Hepatocyte (in vitro differentiated cells): Measurements from ENCODE around the gene RASSF6. TPM values are rescaled to one million over a fixed set of nuclear protein-coding genes. Genes with fewer than 3 reads are reported as not detected.
A peak's percentile ranks its signal among the peaks of the same experiment; 100 is the strongest.

Source experiments
- DNase-seq: peaks from one replicate; pipeline ENCODE4 v3.0.0-alpha.2; 2016; ENCODE audit warnings: low spot score
- H2AFZ ChIP-seq: fragments of 200-600 bp; sonication (generic); 2 replicates; pipeline ENCODE4 v1.6.0; 2016; ENCODE audit warnings: antibody characterized with exemption, mild to moderate bottlenecking
- H3K27ac ChIP-seq: fragments of 200-600 bp; sonication (generic); 2 replicates; pipeline ENCODE4 v1.5.1; 2016; ENCODE audit warnings: mild to moderate bottlenecking
- H3K27me3 ChIP-seq: fragments of 200-600 bp; sonication (generic); 2 replicates; pipeline ENCODE4 v1.6.1; 2016
- H3K36me3 ChIP-seq: fragments of 200-600 bp; sonication (generic); replicated peaks from 2 replicates; pipeline ENCODE4 v1.5.1; 2016; ENCODE audit warnings: low read depth; ENCODE audit not compliant: insufficient read depth
- H3K4me1 ChIP-seq: fragments of 200-600 bp; sonication (generic); 2 replicates; pipeline ENCODE4 v1.5.1; 2016; ENCODE audit warnings: mild to moderate bottlenecking, moderate library complexity; ENCODE audit not compliant: insufficient read depth
- H3K4me2 ChIP-seq: fragments of 200-600 bp; sonication (generic); 2 replicates; pipeline ENCODE4 v1.6.0; 2016
- H3K4me3 ChIP-seq: fragments of 200-600 bp; sonication (generic); 2 replicates; pipeline ENCODE4 v1.5.1; 2016; ENCODE audit warnings: mild to moderate bottlenecking
- H3K79me2 ChIP-seq: fragments of 200-600 bp; sonication (generic); 2 replicates; pipeline ENCODE4 v1.6.0; 2017; ENCODE audit warnings: mild to moderate bottlenecking
- H3K9me2 ChIP-seq: fragments of 200-600 bp; sonication (generic); replicated peaks from 2 replicates; pipeline ENCODE4 v1.6.0; 2017; ENCODE audit warnings: mild to moderate bottlenecking; ENCODE audit not compliant: insufficient read depth
- H3K9me3 ChIP-seq: fragments of 200-600 bp; sonication (generic); 2 replicates; pipeline ENCODE4 v1.5.1; 2016; ENCODE audit warnings: low read depth, mild to moderate bottlenecking
- H4K20me1 ChIP-seq: fragments of 200-600 bp; sonication (generic); 2 replicates; pipeline ENCODE4 v1.6.0; 2016; ENCODE audit warnings: mild to moderate bottlenecking; ENCODE audit not compliant: insufficient read depth, poor library complexity, severe bottlenecking
- CTCF ChIP-seq: fragments of 200-600 bp; sonication (generic); IDR thresholded peaks from 2 replicates; pipeline ENCODE4 v1.5.1; 2016; ENCODE audit warnings: antibody characterized with exemption, mild to moderate bottlenecking; ENCODE audit not compliant: poor library complexity
- EZH2 ChIP-seq: fragments of 200-600 bp; sonication (generic); IDR thresholded peaks from 2 replicates; pipeline ENCODE4 v1.6.1; 2016; ENCODE audit warnings: antibody characterized with exemption, mild to moderate bottlenecking, borderline replicate concordance
- EZH2phosphoT487 ChIP-seq: fragments of 200-600 bp; sonication (generic); IDR thresholded peaks from one replicate; pipeline ENCODE4 v1.6.1; 2018; ENCODE audit warnings: antibody characterized with exemption, mild to moderate bottlenecking, low read depth, moderate library complexity; ENCODE audit not compliant: unreplicated experiment, severe bottlenecking
- WGBS: methylation state at CpG from one replicate; pipeline ENCODE4 v1.1.6; 2016; ENCODE audit warnings: low lambda C conversion rate; ENCODE audit errors: missing lambda C conversion rate; 5-methylcytosine and 5-hydroxymethylcytosine counted together
- polyA plus RNA-seq: library from polyadenylated mRNA; unstranded; fragments of >200 nt; fragmentation: Nextera tagmentation; extraction: Ambion mirVana; gene quantifications from 2 replicates; pipeline ENCODE4 v1.2.1, GENCODE V29; 2016
- total RNA-seq: library from RNA; depleted of rRNA; stranded (reverse); fragments of >200 nt; gene quantifications from 2 replicates; pipeline ENCODE4 v1.2.3, GENCODE V29; 2014

RASSF6 gene
- total and polyA plus RNA-seq, 2 experiments from 2014 or later, result 2.1 to 6.5 TPM

- Histone ChIP-seq H4K20me1 (no peaks in the 10 kb centered on the region), H2AFZ (no peak overlapping the region), H3K36me3 (no peaks in the 10 kb centered on the region), H3K27ac (no peak overlapping the region), H3K4me1 (peaks cover 6% of the 10 kb centered on the region), H3K4me2 (no peak overlapping the region), H3K4me3 (no peak overlapping the region), H3K79me2 (peaks cover 11% of the 10 kb centered on the region), H3K9me3 (no peaks in the 10 kb centered on the region), H3K9me2 (no peaks in the 10 kb centered on the region), H3K27me3 (no peaks in the 10 kb centered on the region)
- 66% methylated on average over 6 of the region's 6 CpGs for WGBS
- no peak for DNase-seq
- TF ChIP-seq EZH2, result no peak
These were observed 3.0 kb downstream of the RASSF6 start for GRCh38 chr4:73617256-73617655.

GRCh38 chr4:73615613-73616012 lies 4.6 kb downstream of the RASSF6 start:
- Histone ChIP-seq H3K27me3 (no peaks in the 10 kb centered on the region), H3K4me3 (no peak overlapping the region), H3K9me2 (no peaks in the 10 kb centered on the region), H3K79me2 (peaks cover 11% of the 10 kb centered on the region), H3K27ac (no peak overlapping the region), H3K4me2 (no peak overlapping the region), H3K9me3 (no peaks in the 10 kb centered on the region), H3K4me1 (no peaks in the 10 kb centered on the region), H2AFZ (no peak overlapping the region), H4K20me1 (no peaks in the 10 kb centered on the region), H3K36me3 (no peaks in the 10 kb centered on the region)
- peak; percentile 11 for DNase-seq
- TF ChIP-seq EZH2phosphoT487 (no peak), EZH2 (no peak), CTCF (no peak)
- 5% methylated on average over 2 of the region's 2 CpGs for WGBS

GRCh38 chr4:73614311-73614867 lies 5.8 kb downstream of the RASSF6 start:
- Histone ChIP-seq H3K27ac (no peak overlapping the region), H3K36me3 (no peaks in the 10 kb centered on the region), H3K4me1 (peaks cover 9% of the 10 kb centered on the region), H3K4me2 (no peak overlapping the region), H3K27me3 (no peaks in the 10 kb centered on the region), H3K9me3 (no peaks in the 10 kb centered on the region), H3K79me2 (peaks cover 10% of the 10 kb centered on the region), H4K20me1 (no peaks in the 10 kb centered on the region), H2AFZ (no peak overlapping the region), H3K9me2 (no peaks in the 10 kb centered on the region), H3K4me3 (no peak overlapping the region)
- TF ChIP-seq EZH2phosphoT487 (no peak), CTCF (no peak), EZH2 (no peak)
- no peak for DNase-seq

GRCh38 chr4:73613130-73613529 lies 7.1 kb downstream of the RASSF6 start:
- no peak overlapping the region for H2AFZ ChIP-seq
- no peak overlapping the region for H3K27ac ChIP-seq
- no peaks in the 10 kb centered on the region for H3K9me2 ChIP-seq
- no peak overlapping the region for H3K4me3 ChIP-seq
- H3K9me3 ChIP-seq, result no peaks in the 10 kb centered on the region
- DNase-seq, result no peak
- no peak overlapping the region for H3K4me2 ChIP-seq
- peaks cover 2% of the 10 kb centered on the region for H3K79me2 ChIP-seq
- peaks cover 19% of the 10 kb centered on the region for H3K4me1 ChIP-seq
- TF ChIP-seq CTCF, result no peak
- no peak for TF ChIP-seq EZH2phosphoT487
- no peak for TF ChIP-seq EZH2
- 83% methylated on average over 2 of the region's 2 CpGs for WGBS
- no peaks in the 10 kb centered on the region for H4K20me1 ChIP-seq
- no peaks in the 10 kb centered on the region for H3K27me3 ChIP-seq
- no peaks in the 10 kb centered on the region for H3K36me3 ChIP-seq
